ENCODE results near the gene RAD9A. TPM values are rescaled to one million over a fixed set of nuclear protein-coding genes. Genes with fewer than 3 reads are reported as not detected.

The RAD9A gene
- total and polyA plus RNA-seq, 2 donors = 9.5 to 35.2 TPM

DNA sequence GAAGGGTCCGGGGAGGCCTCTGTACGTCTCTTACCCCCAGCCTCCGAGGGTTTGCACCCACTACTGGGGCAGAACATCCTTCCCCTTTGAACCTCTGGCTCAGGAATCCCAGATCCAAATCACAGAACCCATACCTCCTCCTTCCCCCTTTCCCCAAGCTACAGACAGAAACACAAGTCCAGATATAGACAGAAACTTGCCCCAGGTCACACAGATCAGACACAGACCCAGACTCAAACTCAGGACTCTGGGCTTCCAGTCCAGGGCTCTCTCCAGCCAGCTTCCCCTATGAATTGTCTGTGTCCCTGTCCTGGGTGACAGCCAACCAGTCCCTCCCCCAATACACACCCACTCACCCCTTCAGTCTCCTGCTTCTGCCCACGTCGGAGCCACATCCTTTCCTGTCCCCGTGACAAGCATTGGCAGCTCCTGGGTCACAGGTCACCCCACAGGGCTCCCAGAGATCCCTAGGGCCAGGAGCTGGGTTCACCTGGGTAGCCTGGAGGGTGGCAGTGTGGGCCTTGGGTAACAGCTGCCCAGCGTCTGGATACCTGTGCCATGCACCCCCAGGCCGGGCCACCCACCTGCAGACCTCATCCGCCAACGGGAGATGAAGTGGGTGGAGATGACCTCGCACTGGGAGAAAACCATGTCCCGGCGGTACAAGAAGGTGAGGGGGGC is 12.9 kb downstream of the RAD9A start:
- H3K36me3 ChIP-seq (ENCODE audit: control insufficient read depth in 2 of 2, insufficient read depth in 2 of 2, low read length in 1 of 2) = peaks cover 35 to 53% of the 10 kb centered on the region in 2 donors
- H3K27me3 ChIP-seq (ENCODE audit: control insufficient read depth in 2 of 2, insufficient read depth in 1 of 2, low read length in 1 of 2) = no peaks in the 10 kb centered on the region
- peak overlapping the region; percentile 93 to 98 for H3K27ac ChIP-seq (ENCODE audit: low read depth in 1 of 2, low read length in 1 of 2)
- peaks cover 0 to 5% of the 10 kb centered on the region in 2 donors for H3K9me3 ChIP-seq (ENCODE audit: control insufficient read depth in 2 of 2, insufficient read depth in 1 of 2, low read length in 1 of 2)
- H3K4me3 ChIP-seq (ENCODE audit: low read length in 2 of 2) = peak overlapping the region; percentile 87 to 89
- DNase-seq (ENCODE audit: low read depth in 6 of 9, low spot score in 9 of 9) = peak in 1 of 9 donors; percentile 67
- peaks cover 67 to 89% of the 10 kb centered on the region in 2 donors for H3K4me1 ChIP-seq (ENCODE audit: control insufficient read depth in 2 of 2, insufficient read depth in 2 of 2, low read length in 2 of 2)
- 44% methylated on average over 13 of the region's 13 CpGs for WGBS

DNA sequence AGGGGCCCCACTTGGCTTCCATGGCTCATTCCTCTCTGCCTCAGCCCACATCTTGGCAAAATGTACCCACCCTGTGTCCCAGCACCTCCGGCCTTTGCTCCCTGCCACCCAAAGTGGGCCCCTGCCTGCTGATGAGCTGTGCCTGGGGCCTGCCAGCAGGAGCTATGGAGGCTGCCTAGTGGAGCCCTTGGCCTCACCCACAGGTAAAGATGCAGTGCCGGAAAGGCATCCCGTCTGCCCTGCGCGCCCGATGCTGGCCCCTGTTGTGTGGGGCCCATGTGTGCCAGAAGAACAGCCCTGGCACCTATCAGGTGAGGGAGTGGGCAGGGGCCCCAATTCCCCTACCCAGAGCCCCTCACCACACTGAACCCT is 13.4 kb downstream of the RAD9A start:
- Histone ChIP-seq H3K4me1 (ENCODE audit: control insufficient read depth in 2 of 2, insufficient read depth in 2 of 2, low read length in 2 of 2) (peaks cover 70 to 90% of the 10 kb centered on the region in 2 donors), H3K9me3 (ENCODE audit: control insufficient read depth in 2 of 2, insufficient read depth in 1 of 2, low read length in 1 of 2) (peaks cover 0 to 5% of the 10 kb centered on the region in 2 donors), H3K27ac (ENCODE audit: low read depth in 1 of 2, low read length in 1 of 2) (peak overlapping the region; percentile 93 to 98), H3K27me3 (ENCODE audit: control insufficient read depth in 2 of 2, insufficient read depth in 1 of 2, low read length in 1 of 2) (no peaks in the 10 kb centered on the region), H3K36me3 (ENCODE audit: control insufficient read depth in 2 of 2, insufficient read depth in 2 of 2, low read length in 1 of 2) (peaks cover 36 to 55% of the 10 kb centered on the region in 2 donors), H3K4me3 (ENCODE audit: low read length in 2 of 2) (peak overlapping the region; percentile 87 to 89)
- WGBS = 94% methylated on average over 6 of the region's 6 CpGs
- no peak for DNase-seq (ENCODE audit: low read depth in 6 of 9, low spot score in 9 of 9)

GRCh38 chr11:67405688-67406339 is 14.0 kb downstream of the RAD9A start:
- Histone ChIP-seq H3K36me3 (ENCODE audit: control insufficient read depth in 2 of 2, insufficient read depth in 2 of 2, low read length in 1 of 2) (peaks cover 33 to 54% of the 10 kb centered on the region in 2 donors), H3K4me3 (ENCODE audit: low read length in 2 of 2) (peak overlapping the region; percentile 87 to 89), H3K9me3 (ENCODE audit: control insufficient read depth in 2 of 2, insufficient read depth in 1 of 2, low read length in 1 of 2) (peaks cover 0 to under 1% of the 10 kb centered on the region in 2 donors), H3K4me1 (ENCODE audit: control insufficient read depth in 2 of 2, insufficient read depth in 2 of 2, low read length in 2 of 2) (peaks cover 70 to 90% of the 10 kb centered on the region in 2 donors), H3K27me3 (ENCODE audit: control insufficient read depth in 2 of 2, insufficient read depth in 1 of 2, low read length in 1 of 2) (no peaks in the 10 kb centered on the region), H3K27ac (ENCODE audit: low read depth in 1 of 2, low read length in 1 of 2) (peak overlapping the region; percentile 86 to 98)
- no peak for DNase-seq (ENCODE audit: low read depth in 6 of 9, low spot score in 9 of 9)
- WGBS = 85% methylated on average over 9 of the region's 9 CpGs

DNA sequence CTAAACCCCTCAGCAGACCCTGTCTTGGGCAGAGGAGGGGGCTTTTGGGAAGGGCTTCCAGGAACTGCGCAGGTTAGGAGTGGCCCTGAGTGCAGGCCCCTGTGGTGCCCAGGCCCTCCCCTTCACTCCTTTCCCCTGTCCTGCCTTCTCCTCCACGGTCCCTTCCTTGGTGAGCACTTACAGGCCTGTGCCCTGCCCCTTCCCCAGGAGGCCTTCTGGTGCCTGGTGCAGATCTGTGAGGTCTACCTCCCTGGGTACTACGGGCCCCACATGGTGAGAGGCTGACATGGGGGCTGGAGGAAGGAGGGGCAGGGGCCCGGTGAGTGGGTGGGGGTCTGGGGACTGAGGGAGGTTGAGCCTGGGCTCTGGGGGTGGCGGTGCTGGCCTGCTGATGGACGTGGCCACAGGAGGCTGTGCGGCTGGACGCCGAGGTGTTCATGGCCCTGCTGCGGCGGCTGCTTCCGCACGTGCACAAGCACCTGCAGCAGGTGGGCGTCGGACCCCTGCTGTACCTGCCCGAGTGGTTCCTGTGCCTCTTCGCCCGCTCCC is 14.7 kb downstream of the RAD9A start:
- no peaks in the 10 kb centered on the region for H3K9me3 ChIP-seq (ENCODE audit: control insufficient read depth in 2 of 2, insufficient read depth in 1 of 2, low read length in 1 of 2)
- no peak for DNase-seq (ENCODE audit: low read depth in 6 of 9, low spot score in 9 of 9)
- no peaks in the 10 kb centered on the region for H3K27me3 ChIP-seq (ENCODE audit: control insufficient read depth in 2 of 2, insufficient read depth in 1 of 2, low read length in 1 of 2)
- 91% methylated on average over 18 of the region's 18 CpGs for WGBS
- H3K27ac ChIP-seq (ENCODE audit: low read depth in 1 of 2, low read length in 1 of 2) = peak overlapping the region; percentile 86 to 98
- H3K4me1 ChIP-seq (ENCODE audit: control insufficient read depth in 2 of 2, insufficient read depth in 2 of 2, low read length in 2 of 2) = peaks cover 76 to 95% of the 10 kb centered on the region in 2 donors
- peaks cover 33 to 54% of the 10 kb centered on the region in 2 donors for H3K36me3 ChIP-seq (ENCODE audit: control insufficient read depth in 2 of 2, insufficient read depth in 2 of 2, low read length in 1 of 2)
- peak overlapping the region; percentile 30 to 87 for H3K4me3 ChIP-seq (ENCODE audit: low read length in 2 of 2)

DNA sequence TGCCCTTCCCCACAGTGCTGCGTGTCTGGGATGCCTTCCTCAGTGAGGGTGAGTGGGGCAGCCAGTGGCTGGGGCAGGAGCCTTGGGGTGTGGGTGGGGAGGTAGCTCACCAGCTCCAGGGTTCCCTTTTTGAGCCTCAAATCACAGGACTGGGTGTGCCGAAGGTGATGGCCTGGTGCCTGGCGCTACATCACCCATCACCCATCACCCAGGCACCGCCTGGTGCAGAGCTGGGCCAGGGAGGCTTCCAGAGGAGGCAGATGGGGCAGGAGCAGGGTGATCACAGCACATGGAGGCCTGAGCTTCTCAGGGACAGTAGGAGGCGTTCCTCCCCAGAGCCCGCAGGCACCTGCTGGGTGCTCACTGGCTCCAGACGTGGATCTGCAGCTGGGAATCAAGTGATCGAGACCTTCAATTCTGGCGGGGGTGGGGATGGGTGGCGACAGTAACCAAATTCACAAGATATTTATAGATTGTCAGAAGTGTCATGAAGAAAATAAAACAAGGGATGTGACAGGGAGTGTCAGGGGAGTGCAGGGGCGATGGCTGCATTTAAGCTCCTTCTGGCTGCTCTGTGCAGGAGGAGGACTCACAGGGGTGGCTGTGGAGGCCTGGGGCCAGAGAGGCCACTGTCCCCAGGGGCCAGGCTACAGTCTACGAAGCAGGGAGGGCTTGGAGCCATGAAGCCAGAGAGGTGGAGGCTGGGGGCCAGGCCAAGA is 15.3 kb downstream of the RAD9A start:
- Histone ChIP-seq H3K27me3 (ENCODE audit: control insufficient read depth in 2 of 2, insufficient read depth in 1 of 2, low read length in 1 of 2) (no peaks in the 10 kb centered on the region), H3K4me3 (ENCODE audit: low read length in 2 of 2) (peak overlapping the region; percentile 30 to 51), H3K9me3 (ENCODE audit: control insufficient read depth in 2 of 2, insufficient read depth in 1 of 2, low read length in 1 of 2) (no peaks in the 10 kb centered on the region), H3K36me3 (ENCODE audit: control insufficient read depth in 2 of 2, insufficient read depth in 2 of 2, low read length in 1 of 2) (peaks cover 33 to 54% of the 10 kb centered on the region in 2 donors), H3K27ac (ENCODE audit: low read depth in 1 of 2, low read length in 1 of 2) (peak overlapping the region; percentile 98), H3K4me1 (ENCODE audit: control insufficient read depth in 2 of 2, insufficient read depth in 2 of 2, low read length in 2 of 2) (peaks cover 81 to 98% of the 10 kb centered on the region in 2 donors)
- WGBS = 60% methylated on average over 12 of the region's 12 CpGs
- no peak for DNase-seq (ENCODE audit: low read depth in 6 of 9, low spot score in 9 of 9)

- H3K27me3 ChIP-seq (ENCODE audit: control insufficient read depth in 2 of 2, insufficient read depth in 1 of 2, low read length in 1 of 2) = no peaks in the 10 kb centered on the region
- peaks cover 33 to 54% of the 10 kb centered on the region in 2 donors for H3K36me3 ChIP-seq (ENCODE audit: control insufficient read depth in 2 of 2, insufficient read depth in 2 of 2, low read length in 1 of 2)
- 82% methylated on average over 12 of the region's 12 CpGs for WGBS
- peaks cover 81 to 98% of the 10 kb centered on the region in 2 donors for H3K4me1 ChIP-seq (ENCODE audit: control insufficient read depth in 2 of 2, insufficient read depth in 2 of 2, low read length in 2 of 2)
- H3K27ac ChIP-seq (ENCODE audit: low read depth in 1 of 2, low read length in 1 of 2) = peak overlapping the region; percentile 98
- peak overlapping the region; percentile 30 to 51 for H3K4me3 ChIP-seq (ENCODE audit: low read length in 2 of 2)
- no peak for DNase-seq (ENCODE audit: low read depth in 6 of 9, low spot score in 9 of 9)
- peaks cover 0 to 3% of the 10 kb centered on the region in 2 donors for H3K9me3 ChIP-seq (ENCODE audit: control insufficient read depth in 2 of 2, insufficient read depth in 1 of 2, low read length in 1 of 2)
Measured at GRCh38 chr11:67407688-67408163, 15.9 kb downstream of the RAD9A start.

GRCh38 chr11:67408437-67409200 is 16.8 kb downstream of the RAD9A start:
- H3K9me3 ChIP-seq (ENCODE audit: control insufficient read depth in 2 of 2, insufficient read depth in 1 of 2, low read length in 1 of 2) = peaks cover 0 to 3% of the 10 kb centered on the region in 2 donors
- peaks cover 33 to 54% of the 10 kb centered on the region in 2 donors for H3K36me3 ChIP-seq (ENCODE audit: control insufficient read depth in 2 of 2, insufficient read depth in 2 of 2, low read length in 1 of 2)
- peaks cover 85 to 98% of the 10 kb centered on the region in 2 donors for H3K4me1 ChIP-seq (ENCODE audit: control insufficient read depth in 2 of 2, insufficient read depth in 2 of 2, low read length in 2 of 2)
- peak overlapping the region; percentile 98 for H3K27ac ChIP-seq (ENCODE audit: low read depth in 1 of 2, low read length in 1 of 2)
- H3K4me3 ChIP-seq (ENCODE audit: low read length in 2 of 2) = peak overlapping the region; percentile 51 to 55
- no peaks in the 10 kb centered on the region for H3K27me3 ChIP-seq (ENCODE audit: control insufficient read depth in 2 of 2, insufficient read depth in 1 of 2, low read length in 1 of 2)
- peak in 1 of 9 donors; percentile 66 for DNase-seq (ENCODE audit: low read depth in 6 of 9, low spot score in 9 of 9)
- WGBS = 7% methylated on average over 18 of the region's 18 CpGs

DNA sequence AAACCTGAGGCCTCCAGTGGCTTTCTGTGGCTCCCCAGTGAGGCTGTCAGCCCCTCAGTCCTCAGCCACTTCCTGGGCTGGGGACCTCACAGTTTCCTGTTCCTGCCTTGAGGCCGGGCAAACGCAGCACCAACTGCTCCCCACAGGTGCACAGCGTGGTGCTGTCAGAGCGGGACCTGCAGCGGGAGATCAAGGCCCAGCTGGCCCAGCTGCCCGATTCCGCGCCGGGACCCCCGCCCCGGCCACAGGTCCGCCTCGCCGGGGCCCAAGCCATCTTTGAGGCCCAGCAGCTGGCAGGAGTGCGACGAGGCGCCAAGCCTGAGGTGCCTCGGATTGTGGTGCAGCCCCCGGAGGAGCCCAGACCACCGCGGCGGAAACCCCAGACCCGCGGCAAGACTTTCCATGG is 17.5 kb downstream of the RAD9A start:
- Histone ChIP-seq H3K27ac (ENCODE audit: low read depth in 1 of 2, low read length in 1 of 2) (peak overlapping the region; percentile 98), H3K27me3 (ENCODE audit: control insufficient read depth in 2 of 2, insufficient read depth in 1 of 2, low read length in 1 of 2) (no peaks in the 10 kb centered on the region), H3K4me1 (ENCODE audit: control insufficient read depth in 2 of 2, insufficient read depth in 2 of 2, low read length in 2 of 2) (peaks cover 85 to 98% of the 10 kb centered on the region in 2 donors), H3K36me3 (ENCODE audit: control insufficient read depth in 2 of 2, insufficient read depth in 2 of 2, low read length in 1 of 2) (peaks cover 33 to 54% of the 10 kb centered on the region in 2 donors), H3K4me3 (ENCODE audit: low read length in 2 of 2) (peak overlapping the region; percentile 51 to 55), H3K9me3 (ENCODE audit: control insufficient read depth in 2 of 2, insufficient read depth in 1 of 2, low read length in 1 of 2) (peaks cover 0 to 3% of the 10 kb centered on the region in 2 donors)
- peak in 8 of 9 donors; percentile 68 to 95 (median 84) for DNase-seq (ENCODE audit: low read depth in 6 of 9, low spot score in 9 of 9)
- WGBS = 4% methylated on average over 24 of the region's 24 CpGs
